ENCODE results near the gene TMEM187. TPM values are rescaled to one million over a fixed set of nuclear protein-coding genes. Genes with fewer than 3 reads are reported as not detected.

Gene TMEM187
- total RNA-seq, 1 donor from 2014 or later, result 8.6 TPM

GRCh38 chrX:153969904-153970356 lies 2.6 kb upstream of the TMEM187 start:
- H3K4me3 ChIP-seq, result peak overlapping the region; percentile 75 to 94
- peaks cover 69% of the 10 kb centered on the region for H3K4me1 ChIP-seq
- TF ChIP-seq CTCF (IDR thresholded peaks at IDR 0.05), result no peak
- no peak for DNase-seq (ENCODE audit: extremely low spot score in 2 of 2)
- no peaks in the 10 kb centered on the region for H3K36me3 ChIP-seq
- no peaks in the 10 kb centered on the region for H3K27me3 ChIP-seq
- peak overlapping the region; percentile 97 for H3K27ac ChIP-seq
- H3K9me3 ChIP-seq, result no peaks in the 10 kb centered on the region
- intact Hi-C loops (cut with DNase I), result no loop called here

- H3K4me3 ChIP-seq, result peak overlapping the region; percentile 75 to 94
Observed at GRCh38 chrX:153970357-153971123, 2.0 kb upstream of the TMEM187 start.

GRCh38 chrX:153971124-153971449 lies 1.5 kb upstream of the TMEM187 start:
- TF ChIP-seq POLR2AphosphoS5 (IDR thresholded peaks at IDR 0.05; ENCODE audit: insufficient read depth in 1 of 2, low read depth in 1 of 2) (peak; percentile 24 to 84), POLR2A (IDR thresholded peaks at IDR 0.05) (peak in 1 of 2 donors; percentile 31), CTCF (IDR thresholded peaks at IDR 0.05) (no peak)
- H3K27me3 ChIP-seq, result no peaks in the 10 kb centered on the region
- H3K36me3 ChIP-seq, result no peaks in the 10 kb centered on the region
- peak overlapping the region; percentile 75 to 94 for H3K4me3 ChIP-seq
- no peak for DNase-seq (ENCODE audit: extremely low spot score in 2 of 2)
- peaks cover 60% of the 10 kb centered on the region for H3K4me1 ChIP-seq
- no peaks in the 10 kb centered on the region for H3K9me3 ChIP-seq
- intact Hi-C loops (cut with DNase I), result no loop called here
- H3K27ac ChIP-seq, result peak overlapping the region; percentile 97

More at GRCh38 chrX:153970357-153971123, 2.0 kb upstream of the TMEM187 start:
- peak overlapping the region; percentile 97 for H3K27ac ChIP-seq
- peak in 1 of 2 donors; percentile 93 for DNase-seq (ENCODE audit: extremely low spot score in 2 of 2)
- intact Hi-C loops (cut with DNase I), result no loop called here
- no peaks in the 10 kb centered on the region for H3K27me3 ChIP-seq
- no peaks in the 10 kb centered on the region for H3K36me3 ChIP-seq
- TF ChIP-seq POLR2AphosphoS5 (IDR thresholded peaks at IDR 0.05; ENCODE audit: insufficient read depth in 1 of 2, low read depth in 1 of 2) (no peak), CTCF (IDR thresholded peaks at IDR 0.05) (no peak), POLR2A (IDR thresholded peaks at IDR 0.05) (no peak)
- no peaks in the 10 kb centered on the region for H3K9me3 ChIP-seq
- peaks cover 66% of the 10 kb centered on the region for H3K4me1 ChIP-seq

- TF ChIP-seq POLR2A (IDR thresholded peaks at IDR 0.05), result peak in 1 of 2 donors; percentile 40
- peak in 1 of 2 donors; percentile 82 for TF ChIP-seq POLR2AphosphoS5 (IDR thresholded peaks at IDR 0.05; ENCODE audit: insufficient read depth in 1 of 2, low read depth in 1 of 2)
- TF ChIP-seq CTCF (IDR thresholded peaks at IDR 0.05), result no peak
- peak within 1 kb of the TSS; percentile 75 to 94 for H3K4me3 ChIP-seq
- DNase-seq (ENCODE audit: extremely low spot score in 2 of 2), result peak in 1 of 2 donors; percentile 97
- H3K36me3 ChIP-seq, result no peaks in the 10 kb centered on the region
- intact Hi-C loops (cut with DNase I), result no loop called here
- H3K27me3 ChIP-seq, result no peaks in the 10 kb centered on the region
- H3K9me3 ChIP-seq, result no peaks in the 10 kb centered on the region
- peaks cover 54% of the 10 kb centered on the region for H3K4me1 ChIP-seq
- peak within 1 kb of the TSS; percentile 97 for H3K27ac ChIP-seq
Observed at GRCh38 chrX:153971450-153972367, 845 bp upstream of the TMEM187 start, which contains the start of gene HCFC1. Gene HCFC1 (minus strand): TSS chrX:153971818. CDS start chrX:153970840, 978 bp downstream.
